GM12878 (cell line): ENCODE data around the gene TBX15. TPM values are rescaled to one million over a fixed set of nuclear protein-coding genes. Genes with fewer than 3 reads are reported as not detected.

Source experiments
- ATAC-seq: fragments of 200-7000 bp; cut with Tn5 transposase; 3 replicates; pipeline ENCODE4 v1.9.1; 2020; ENCODE audit warnings: mild to moderate bottlenecking, moderate library complexity
- BruUV-seq: library from RNA; stranded (reverse); fragments of 400-500 nt; replicated peaks from 2 replicates; lab custom pipeline; 2021; lab: Mats Ljungman, UMichigan
- CTCF ChIA-PET: fragments of 300-600 bp; sonication (Branson Sonifier 250); formaldehyde crosslinking; extraction: SDS; loops from one replicate; lab custom pipeline; 2021; ENCODE audit warnings: inconsistent platforms; lab: Yijun Ruan, JAX
- POLR2A ChIA-PET: fragments of 350-600 bp; formaldehyde crosslinking; extraction: SDS; loops from one replicate; lab custom pipeline; 2021; ENCODE audit warnings: inconsistent platforms; lab: Charles Lee
- RAD21 ChIA-PET: fragments of 300-600 bp; sonication (Branson Sonifier 250); formaldehyde crosslinking; loops from one replicate; lab custom pipeline; 2023; ENCODE audit warnings: antibody characterized with exemption; ENCODE audit not compliant: unreplicated experiment; lab: Charles Lee
- SMC1A ChIA-PET: fragments of 300-600 bp; sonication (Branson Sonifier 250); formaldehyde crosslinking; loops from one replicate; lab custom pipeline; 2023; ENCODE audit not compliant: unreplicated experiment, uncharacterized antibody; lab: Charles Lee
- DNase-seq: peaks from one replicate; pipeline ENCODE4 v3.0.0-alpha.2; 2011; ENCODE audit warnings: low read depth, low spot score
- FAIRE-seq: peaks from 3 replicates; lab custom pipeline; 2011; peaks lifted over from hg19 to GRCh38; lab: Jason Lieb, UNC
- H2AFZ ChIP-seq: 2 replicates; pipeline ENCODE4 v1.6.0; 2011; ENCODE audit warnings: low read depth, low read length, control low read depth; ENCODE audit not compliant: control insufficient read depth
- H3K27ac ChIP-seq: 2 replicates; pipeline ENCODE4 v1.5.1; 2011; ENCODE audit warnings: control low read depth; ENCODE audit not compliant: control insufficient read depth, insufficient read depth
- H3K27me3 ChIP-seq, 2 experiments: replicated peaks in 1 of 2; 2 replicates each; pipeline versions ENCODE4 v1.6.0 to v1.6.1; 2011; ENCODE audit warnings: low read length in 1 of 2; ENCODE audit not compliant: control insufficient read depth in 2 of 2, insufficient read depth in 2 of 2
- H3K36me3 ChIP-seq, 2 experiments: 2 replicates each; pipeline ENCODE4 v1.5.1; 2011; ENCODE audit warnings: low read length in 1 of 2; ENCODE audit not compliant: control insufficient read depth in 2 of 2, insufficient read depth in 2 of 2
- H3K4me1 ChIP-seq: 2 replicates; pipeline ENCODE4 v1.6.1; 2011; ENCODE audit warnings: mild to moderate bottlenecking, low read length, moderate library complexity, mixed read lengths; ENCODE audit not compliant: control insufficient read depth, insufficient read depth
- H3K4me2 ChIP-seq: 2 replicates; pipeline ENCODE4 v1.6.0; 2011; ENCODE audit warnings: control low read depth; ENCODE audit not compliant: control insufficient read depth, insufficient read depth
- H3K4me3 ChIP-seq: fragments of 200-600 bp; sonication (generic); 2 replicates; pipeline ENCODE4 v1.5.1; 2016
- H3K79me2 ChIP-seq: 2 replicates; pipeline ENCODE4 v1.6.0; 2011; ENCODE audit warnings: low read length; ENCODE audit not compliant: control insufficient read depth, insufficient read depth
- H3K9ac ChIP-seq: 2 replicates; pipeline ENCODE4 v1.8.0; 2011; ENCODE audit warnings: low read length, control low read depth, mixed read lengths; ENCODE audit not compliant: control insufficient read depth, insufficient read depth
- H3K9me3 ChIP-seq: replicated peaks from 3 replicates; pipeline ENCODE4 v1.5.1; 2011; ENCODE audit warnings: mild to moderate bottlenecking, low read length; ENCODE audit not compliant: control insufficient read depth, insufficient read depth
- H4K20me1 ChIP-seq: 2 replicates; pipeline ENCODE4 v1.6.0; 2011; ENCODE audit not compliant: control insufficient read depth, insufficient read depth
- MYB ChIP-seq: fragments of 150-350 bp; IDR thresholded peaks from 2 replicates; pipeline ENCODE4 v1.6.1; 2014; ENCODE audit warnings: mild to moderate bottlenecking, low read depth, low read length, borderline replicate concordance
- PAX8 ChIP-seq: fragments of 450-650 bp; IDR thresholded peaks from 2 replicates; pipeline ENCODE4 v1.6.1; 2017; ENCODE audit warnings: mild to moderate bottlenecking, moderate library complexity
- SIN3A ChIP-seq: IDR thresholded peaks from 2 replicates; pipeline ENCODE4 v1.6.1; 2012; ENCODE audit warnings: low read depth, low read length, improper control_type of control experiment
- WGBS: methylation state at CpG from one replicate; pipeline ENCODE4 v1.1.6; 2016; ENCODE audit warnings: low lambda C conversion rate; ENCODE audit not compliant: insufficient replicate concordance, insufficient coverage; ENCODE audit errors: missing lambda C conversion rate; 5-methylcytosine and 5-hydroxymethylcytosine counted together
- in situ Hi-C: fragments of 300-500 bp; cut with MboI; formaldehyde crosslinking; loops from 9 replicates; pipeline ENCODE4 v1.14.3; 2018; ENCODE audit warnings: mixed read lengths
- intact Hi-C: fragments of 100-400 bp; cut with micrococcal nuclease; formaldehyde crosslinking; loops from one replicate; pipeline ENCODE4 v1.14.2; 2022; ENCODE audit not compliant: unreplicated experiment
- polyA plus RNA-seq, 11 experiments: library from polyadenylated mRNA; depleted of rRNA in 4 of 11; unstranded in 6 of 11; stranded (reverse) in 5 of 11; fragments of >200 nt; fragmentation: Nextera tagmentation in 4 of 11; fragmentation: Illumina TruSeq in 1 of 11; extraction: Ambion mirVana in 4 of 11; extraction: Trizol in 1 of 11; gene quantifications; 1 replicate in 1 of 11; 2 replicates in 10 of 11; pipeline versions ENCODE4 v1.2.1 to v1.2.3, GENCODE V29; 2011 to 2016; ENCODE audit warnings: inconsistent platforms in 2 of 11, missing spikeins in 2 of 11, low read depth in 1 of 11
- total RNA-seq, 4 experiments: library from RNA; depleted of rRNA in 3 of 4; stranded (reverse); fragments of >200 nt in 3 of 4; fragmentation: Illumina TruSeq in 1 of 4; extraction: Trizol in 1 of 4; gene quantifications; 2 replicates each; pipeline versions ENCODE4 v1.2.1 to v1.2.3, GENCODE V29; 2013 to 2021
- TF ChIP-seq, protein P1 (sequence below): fragments of 450-650 bp; IDR thresholded peaks from 2 replicates; pipeline ENCODE4 v1.6.1; 2016; ENCODE audit warnings: mild to moderate bottlenecking
- TF ChIP-seq, protein P2 (sequence below): fragments of 150-350 bp; IDR thresholded peaks from 2 replicates; pipeline ENCODE4 v1.6.1; 2014; ENCODE audit warnings: mild to moderate bottlenecking, low read depth, low read length

The TBX15 gene
- total and polyA plus RNA-seq, 10 of the 15 experiments (the other 5 are each of a cell fraction or from before 2014, with no cell fraction given): 0.64 to 9.4 (median 0.99) TPM

DNA sequence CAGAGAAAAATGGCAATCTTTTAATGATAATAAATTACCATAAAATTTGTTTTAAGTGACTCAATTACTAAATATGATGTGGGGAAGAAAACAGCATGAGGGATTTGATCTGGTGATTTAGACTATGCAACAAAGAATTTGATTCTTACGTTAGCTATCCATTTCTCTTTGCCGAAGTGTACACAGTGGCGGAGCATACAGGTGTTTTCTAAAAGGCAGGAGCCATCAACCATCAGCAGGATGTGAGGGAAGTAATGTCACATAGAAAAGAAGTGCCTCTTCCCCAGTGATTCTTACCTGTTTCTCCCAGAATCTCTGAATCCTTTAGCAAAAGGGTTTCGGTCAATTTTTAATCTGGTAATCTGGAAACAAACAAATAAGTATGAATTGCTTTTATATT is 74.3 kb downstream of the TBX15 start:
- ChIA-PET CTCF (no interaction called here), RAD21 (interaction anchor here (1.7 to 1.8 kb wide), 2 partner anchors 8 to 72 kb away, joined by 4 to 5 read pairs; no protein-coding TSS in a partner anchor), SMC1A (interaction anchor here (1.0 to 2.5 kb wide), 7 partner anchors 8 to 98 kb away, joined by 3 to 9 read pairs (median 4); no protein-coding TSS in a partner anchor), POLR2A (interaction anchor here (0.5 kb wide), 1 partner anchor 46 kb away, joined by 3 read pairs; no protein-coding TSS in a partner anchor)
- Histone ChIP-seq H3K4me3 (no peak overlapping the region), H2AFZ (no peak overlapping the region), H3K36me3 (no peaks in the 10 kb centered on the region), H3K9ac (no peak overlapping the region), H3K4me1 (peaks cover 2% of the 10 kb centered on the region; the same call in 1 of the 2 replicates), H4K20me1 (no peaks in the 10 kb centered on the region), H3K79me2 (no peaks in the 10 kb centered on the region), H3K9me3 (no peaks in the 10 kb centered on the region; the same call in 2 of the 3 replicates), H3K27me3 (no peaks in the 10 kb centered on the region), H3K4me2 (no peak overlapping the region), H3K27ac (no peak overlapping the region)
- DNase-seq: no peak
- in situ Hi-C loops (loop anchor here (5.0 kb wide), 1 partner anchor 48 kb away; no protein-coding TSS in a partner anchor), intact Hi-C loops (loop anchor here (5.0 kb wide), 1 partner anchor 93 kb away; no protein-coding TSS in a partner anchor)
- no peak for FAIRE-seq
- no peak for TF ChIP-seq PAX8
- TF ChIP-seq, protein P1, sequence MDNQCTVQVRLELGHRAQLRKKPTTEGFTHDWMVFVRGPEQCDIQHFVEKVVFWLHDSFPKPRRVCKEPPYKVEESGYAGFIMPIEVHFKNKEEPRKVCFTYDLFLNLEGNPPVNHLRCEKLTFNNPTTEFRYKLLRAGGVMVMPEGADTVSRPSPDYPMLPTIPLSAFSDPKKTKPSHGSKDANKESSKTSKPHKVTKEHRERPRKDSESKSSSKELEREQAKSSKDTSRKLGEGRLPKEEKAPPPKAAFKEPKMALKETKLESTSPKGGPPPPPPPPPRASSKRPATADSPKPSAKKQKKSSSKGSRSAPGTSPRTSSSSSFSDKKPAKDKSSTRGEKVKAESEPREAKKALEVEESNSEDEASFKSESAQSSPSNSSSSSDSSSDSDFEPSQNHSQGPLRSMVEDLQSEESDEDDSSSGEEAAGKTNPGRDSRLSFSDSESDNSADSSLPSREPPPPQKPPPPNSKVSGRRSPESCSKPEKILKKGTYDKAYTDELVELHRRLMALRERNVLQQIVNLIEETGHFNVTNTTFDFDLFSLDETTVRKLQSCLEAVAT: peak; percentile 82
- 36% methylated on average over 4 of the region's 4 CpGs for WGBS
- no peak for ATAC-seq
- BruUV-seq: TSS peak; percentile 75

DNA sequence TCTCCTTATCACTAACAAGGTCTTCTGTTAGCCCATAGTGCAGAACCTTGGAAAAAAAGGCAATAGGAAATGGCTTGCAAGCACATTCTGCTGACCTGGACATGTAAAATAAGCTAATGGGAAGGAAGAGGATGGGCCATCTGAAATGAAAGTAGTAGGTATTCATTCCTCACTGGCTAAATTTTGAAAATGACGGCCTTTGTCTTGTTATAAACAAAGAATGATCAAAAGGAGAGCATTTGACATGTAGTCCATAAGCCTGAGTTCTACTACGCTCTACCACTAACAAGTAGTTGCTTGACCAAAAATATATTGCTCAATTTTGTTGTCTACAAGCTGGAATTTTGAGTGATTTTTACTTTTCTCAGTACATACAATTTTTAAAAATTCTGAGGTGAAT is 75.6 kb downstream of the TBX15 start:
- Histone ChIP-seq H3K79me2 (no peaks in the 10 kb centered on the region), H3K4me2 (no peak overlapping the region), H3K27me3 (no peaks in the 10 kb centered on the region), H4K20me1 (no peaks in the 10 kb centered on the region), H3K9ac (no peak overlapping the region), H3K9me3 (no peaks in the 10 kb centered on the region; the same call in 2 of the 3 replicates), H3K4me1 (no peaks in the 10 kb centered on the region), H3K27ac (no peak overlapping the region), H3K4me3 (no peak overlapping the region), H3K36me3 (no peaks in the 10 kb centered on the region), H2AFZ (no peak overlapping the region)
- CTCF ChIA-PET: no interaction called here
- 0% methylated on average over 2 of the region's 2 CpGs for WGBS
- POLR2A ChIA-PET: interaction anchor here (1.1 kb wide), 1 partner anchor 14 kb away, joined by 3 read pairs; no protein-coding TSS in a partner anchor
- SMC1A ChIA-PET: interaction anchor here (0.7 to 2.5 kb wide), 7 partner anchors 12 to 96 kb away, joined by 3 to 9 read pairs (median 4); no protein-coding TSS in a partner anchor
- ATAC-seq: no peak
- RAD21 ChIA-PET: interaction anchor here (1.7 to 1.8 kb wide), 2 partner anchors 9 to 71 kb away, joined by 4 to 5 read pairs; no protein-coding TSS in a partner anchor
- in situ Hi-C loops (loop anchor here (5.0 kb wide), 1 partner anchor 50 kb away; no protein-coding TSS in a partner anchor), intact Hi-C loops (loop anchor here (5.0 kb wide), 1 partner anchor 95 kb away; no protein-coding TSS in a partner anchor)
- no TSS peak for BruUV-seq
- FAIRE-seq: no peak
- no peak for DNase-seq
- TF ChIP-seq SIN3A (no peak), MYB (no peak)
- TF ChIP-seq, protein P2, sequence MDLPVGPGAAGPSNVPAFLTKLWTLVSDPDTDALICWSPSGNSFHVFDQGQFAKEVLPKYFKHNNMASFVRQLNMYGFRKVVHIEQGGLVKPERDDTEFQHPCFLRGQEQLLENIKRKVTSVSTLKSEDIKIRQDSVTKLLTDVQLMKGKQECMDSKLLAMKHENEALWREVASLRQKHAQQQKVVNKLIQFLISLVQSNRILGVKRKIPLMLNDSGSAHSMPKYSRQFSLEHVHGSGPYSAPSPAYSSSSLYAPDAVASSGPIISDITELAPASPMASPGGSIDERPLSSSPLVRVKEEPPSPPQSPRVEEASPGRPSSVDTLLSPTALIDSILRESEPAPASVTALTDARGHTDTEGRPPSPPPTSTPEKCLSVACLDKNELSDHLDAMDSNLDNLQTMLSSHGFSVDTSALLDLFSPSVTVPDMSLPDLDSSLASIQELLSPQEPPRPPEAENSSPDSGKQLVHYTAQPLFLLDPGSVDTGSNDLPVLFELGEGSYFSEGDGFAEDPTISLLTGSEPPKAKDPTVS: no peak
- TF ChIP-seq, protein P1: 0 out of 2 replicates have a peak, but pooled peaks have one; percentile 32
